PC-9 (cell line): Measurements from ENCODE around the gene ALPP. TPM values are rescaled to one million over a fixed set of nuclear protein-coding genes. Genes with fewer than 3 reads are reported as not detected.
A peak's percentile ranks its signal among the peaks of the same experiment; 100 is the strongest.
"Not testable (repeated sequence)": the region's sequence is repeated elsewhere in the genome, so short reads cannot be mapped to it uniquely, and the experiment has no call there.

ENCODE experiments used
- BruUV-seq: library from RNA; stranded (reverse); fragments of 400-500 nt; replicated peaks from 2 replicates; lab custom pipeline; 2021; lab: Mats Ljungman, UMichigan
- CTCF ChIA-PET: fragments of 300-600 bp; sonication (Branson Sonifier 250); formaldehyde crosslinking; loops from one replicate; lab custom pipeline; 2022; ENCODE audit warnings: antibody characterized with exemption; lab: Charles Lee
- POLR2A ChIA-PET: fragments of 300-600 bp; sonication (Branson Sonifier 250); formaldehyde crosslinking; loops from one replicate; lab custom pipeline; 2022; ENCODE audit warnings: antibody characterized with exemption; ENCODE audit not compliant: unreplicated experiment; lab: Charles Lee
- DNase-seq, 2 experiments: peaks; one replicate each; pipeline versions ENCODE4 v3.0.0 to v3.0.0-alpha.2; 2015 to 2022; ENCODE audit warnings: mixed read lengths in 1 of 2
- H2AFZ ChIP-seq: fragments of 200-600 bp; sonication (generic); 2 replicates; pipeline ENCODE4 v1.8.1; 2017; ENCODE audit warnings: antibody characterized with exemption
- H3F3A ChIP-seq: fragments of 200-600 bp; sonication (generic); 2 replicates; pipeline ENCODE4 v1.8.1; 2017; ENCODE audit warnings: antibody characterized with exemption, mild to moderate bottlenecking, low read depth; ENCODE audit not compliant: insufficient read depth
- H3K27ac ChIP-seq: fragments of 200-600 bp; sonication (generic); 2 replicates; pipeline ENCODE4 v1.6.1; 2016; ENCODE audit warnings: mixed run types
- H3K27me3 ChIP-seq: fragments of 200-600 bp; sonication (generic); 2 replicates; pipeline ENCODE4 v1.6.1; 2016; ENCODE audit warnings: low read depth, mixed run types; ENCODE audit not compliant: insufficient read depth
- H3K36me3 ChIP-seq: fragments of 200-600 bp; sonication (generic); 2 replicates; pipeline ENCODE4 v1.6.1; 2016; ENCODE audit warnings: low read depth, mixed run types
- H3K4me1 ChIP-seq: fragments of 200-600 bp; sonication (generic); replicated peaks from 2 replicates; pipeline ENCODE4 v1.6.1; 2016; ENCODE audit warnings: mixed run types; ENCODE audit not compliant: insufficient read depth
- H3K4me2 ChIP-seq: fragments of 200-600 bp; sonication (generic); 2 replicates; pipeline ENCODE4 v1.6.1; 2017; ENCODE audit warnings: mixed run types
- H3K4me3 ChIP-seq: fragments of 200-600 bp; sonication (generic); 2 replicates; pipeline ENCODE4 v1.6.1; 2016; ENCODE audit warnings: mixed run types
- H3K79me2 ChIP-seq: fragments of 200-600 bp; sonication (generic); 2 replicates; pipeline ENCODE4 v1.6.1; 2017; ENCODE audit warnings: low read depth, mixed run types
- H3K9me2 ChIP-seq: fragments of 200-600 bp; sonication (generic); 2 replicates; pipeline ENCODE4 v1.8.1; 2017; ENCODE audit warnings: mild to moderate bottlenecking; ENCODE audit not compliant: insufficient read depth
- H3K9me3 ChIP-seq: fragments of 200-600 bp; sonication (generic); 2 replicates; pipeline ENCODE4 v1.8.1; 2016; ENCODE audit warnings: low read depth; ENCODE audit not compliant: insufficient read depth
- H4K20me1 ChIP-seq: fragments of 200-600 bp; sonication (generic); 2 replicates; pipeline ENCODE4 v1.8.1; 2017; ENCODE audit not compliant: insufficient read depth
- CTCF ChIP-seq: fragments of 200-600 bp; sonication (generic); conservative IDR thresholded peaks from 2 replicates; pipeline ENCODE4 v1.6.1; 2017; ENCODE audit warnings: mixed run types, antibody characterized with exemption, mild to moderate bottlenecking, moderate library complexity
- EZH2 ChIP-seq: fragments of 200-600 bp; sonication (generic); IDR thresholded peaks from 2 replicates; pipeline ENCODE4 v1.8.0; 2017; ENCODE audit warnings: antibody characterized with exemption, low read depth
- intact Hi-C: fragments of 100-400 bp; cut with micrococcal nuclease; formaldehyde crosslinking; loops from one replicate; pipeline ENCODE4 v1.10.0; 2022; ENCODE audit not compliant: unreplicated experiment
- total RNA-seq: library from RNA; stranded (reverse); gene quantifications from 2 replicates; pipeline ENCODE4 v1.2.3, GENCODE V29; 2021

The ALPP gene
- total RNA-seq, 1 experiment from 2014 or later, result 47.5 TPM

- ChIA-PET CTCF (no interaction called here), POLR2A (no interaction called here)
- Histone ChIP-seq H4K20me1 (no peaks in the 10 kb centered on the region), H3K9me2 (no peaks in the 10 kb centered on the region), H3K36me3 (no peaks in the 10 kb centered on the region), H3F3A (peaks cover 14% of the 10 kb centered on the region), H3K4me2 (no peak overlapping the region), H3K79me2 (no peaks in the 10 kb centered on the region), H3K4me1 (peaks cover 37% of the 10 kb centered on the region), H3K27ac (no peak overlapping the region), H3K4me3 (no peak overlapping the region), H3K27me3 (no peaks in the 10 kb centered on the region), H3K9me3 (no peaks in the 10 kb centered on the region), H2AFZ (no peak overlapping the region)
- no peak for DNase-seq
- BruUV-seq, result no TSS peak
- intact Hi-C loops, result no loop called here
- TF ChIP-seq EZH2 (no peak), CTCF (no peak)
These were observed 4.0 kb downstream of the ALPP start for GRCh38 chr2:232382331-232383225.

- Histone ChIP-seq H3K9me2 (no peaks in the 10 kb centered on the region), H3K4me1 (peaks cover 20% of the 10 kb centered on the region), H2AFZ (no peak overlapping the region), H3K4me2 (no peak overlapping the region), H3K79me2 (no peaks in the 10 kb centered on the region), H4K20me1 (no peaks in the 10 kb centered on the region), H3K27ac (peak overlapping the region; percentile 78), H3K36me3 (no peaks in the 10 kb centered on the region), H3F3A (peaks cover 14% of the 10 kb centered on the region), H3K9me3 (no peaks in the 10 kb centered on the region), H3K4me3 (no peak overlapping the region), H3K27me3 (no peaks in the 10 kb centered on the region)
- BruUV-seq, result no TSS peak
- intact Hi-C loops, result loop anchor here (2.0 kb wide), 1 partner anchor 20 kb away; no protein-coding TSS in a partner anchor
- ChIA-PET POLR2A (interaction anchor here (0.7 kb wide), 1 partner anchor 45 kb away, joined by 3 read pairs; no protein-coding TSS in a partner anchor), CTCF (no interaction called here)
- DNase-seq, result no peak
- TF ChIP-seq CTCF, result no peak
- no peak for TF ChIP-seq EZH2
These were observed 5.9 kb downstream of the ALPP start for GRCh38 chr2:232384466-232384865.

- Histone ChIP-seq H3K27ac (peak overlapping the region; percentile 78), H3F3A (peaks cover 14% of the 10 kb centered on the region), H3K4me3 (peak overlapping the region; percentile 36; the same call in 1 of the 2 replicates), H3K4me1 (peaks cover 20% of the 10 kb centered on the region), H2AFZ (peak overlapping the region; percentile 32; the same call in 1 of the 2 replicates), H3K4me2 (peak overlapping the region; percentile 69)
- CTCF ChIA-PET, result interaction anchor here (1.5 kb wide), 1 partner anchor 36 kb away, joined by 5 read pairs; no protein-coding TSS in a partner anchor
- POLR2A ChIA-PET, result interaction anchor here (0.6 to 0.7 kb wide), 4 partner anchors 45 to 929 kb away, joined by 3 to 15 read pairs (median 8); no protein-coding TSS in a partner anchor
- H3K79me2 ChIP-seq, H3K36me3 ChIP-seq, H4K20me1 ChIP-seq, H3K27me3 ChIP-seq, DNase-seq, H3K9me2 ChIP-seq, H3K9me3 ChIP-seq: not testable (repeated sequence)
- BruUV-seq, result TSS peak; percentile 81
- intact Hi-C loops, result loop anchor here (1.0 to 5.0 kb wide), 4 partner anchors 20 to 55 kb away; no protein-coding TSS in a partner anchor
These were observed 6.5 kb downstream of the ALPP start for GRCh38 chr2:232385058-232385457.
